Measurements from ENCODE around the gene TRIM41. TPM values are rescaled to one million over a fixed set of nuclear protein-coding genes. Genes with fewer than 3 reads are reported as not detected.
A peak's percentile ranks its signal among the peaks of the same experiment; 100 is the strongest.
"Not testable (repeated sequence)": the region's sequence is repeated elsewhere in the genome, so short reads cannot be mapped to it uniquely, and the experiment has no call there.

The TRIM41 gene
- polyA plus RNA-seq, 1 donor: 18.7 TPM

GRCh38 chr5:181259283-181259682 is 36.2 kb downstream of the TRIM41 start:
- DNase-seq: no peak

GRCh38 chr5:181259974-181260719 is 37.1 kb downstream of the TRIM41 start:
- DNase-seq: no peak

- DNase-seq: peak; percentile 92
Measured at GRCh38 chr5:181260720-181261319, 37.7 kb downstream of the TRIM41 start, which contains the start of gene TRIM52. TSS of gene TRIM52 (minus strand) at chr5:181261143. CDS start at chr5:181260813, 330 bp downstream.

GRCh38 chr5:181261320-181262049 is 38.4 kb downstream of the TRIM41 start:
- peak; percentile 79 for DNase-seq

GRCh38 chr5:181263633-181264032 is 40.6 kb downstream of the TRIM41 start:
- no peak for DNase-seq

GRCh38 chr5:181265092-181265671 is 42.1 kb downstream of the TRIM41 start:
- no peak for DNase-seq

- not testable (repeated sequence) for DNase-seq
Measured at GRCh38 chr5:181267291-181267904, 44.3 kb downstream of the TRIM41 start.

GRCh38 chr5:181267907-181268306 is 44.8 kb downstream of the TRIM41 start:
- not testable (repeated sequence) for DNase-seq

- DNase-seq: no peak
Measured at GRCh38 chr5:181271081-181271480, 48.0 kb downstream of the TRIM41 start.

GRCh38 chr5:181273433-181273744 is 50.3 kb downstream of the TRIM41 start:
- DNase-seq: not testable (repeated sequence)

- DNase-seq: no peak
Measured at GRCh38 chr5:181280251-181280762, 57.2 kb downstream of the TRIM41 start.

GRCh38 chr5:181281077-181281983 is 58.2 kb downstream of the TRIM41 start:
- no peak for DNase-seq

GRCh38 chr5:181281984-181282316 is 58.9 kb downstream of the TRIM41 start:
- DNase-seq: no peak

GRCh38 chr5:181282415-181282814 is 59.3 kb downstream of the TRIM41 start:
- DNase-seq: not testable (repeated sequence)

- no peak for DNase-seq
Measured at GRCh38 chr5:181282874-181283273, 59.8 kb downstream of the TRIM41 start.

- no peak for DNase-seq
Measured at GRCh38 chr5:181283347-181283746, 60.3 kb downstream of the TRIM41 start.

- not testable (repeated sequence) for DNase-seq
Measured at GRCh38 chr5:181283841-181284755, 61.0 kb downstream of the TRIM41 start.
